ENCODE results near the gene METAP1. TPM values are rescaled to one million over a fixed set of nuclear protein-coding genes. Genes with fewer than 3 reads are reported as not detected.

Gene METAP1
- total and polyA plus RNA-seq, 2 of the 4 experiments (the other 2 are of a cell fraction) = 43.7 to 47.9 TPM

- no peak overlapping the region for H3K18ac ChIP-seq (ENCODE audit: low read depth, low read length)
- POLR2A ChIA-PET (ENCODE audit: unreplicated experiment) = no interaction called here
- H3K56ac ChIP-seq (ENCODE audit: extremely low read depth, insufficient read depth, low read length) = no peak overlapping the region
- ATAC-seq (ENCODE audit: low read depth) (no peak), DNase-seq (no peak)
- dilution Hi-C loops (cut with HindIII; ENCODE audit: low sequenced_read_pairs, unreplicated experiment) = no loop called here
- peaks cover 2% of the 10 kb centered on the region; the same call in 1 of the 2 replicates for H3K9me3 ChIP-seq (ENCODE audit: control insufficient read depth, insufficient read depth, low read length)
- H4K8ac ChIP-seq (ENCODE audit: low read depth in 2 of 2, low read length in 2 of 2) = no peak overlapping the region
- no peak overlapping the region for H3K27ac ChIP-seq (ENCODE audit: insufficient read depth, low read length)
- no peak overlapping the region for H3K4me3 ChIP-seq (ENCODE audit: insufficient read depth, low read depth, low read length)
- no peak overlapping the region for H3K4ac ChIP-seq (ENCODE audit: low read depth, low read length)
- no peak overlapping the region for H2AFZ ChIP-seq (replicated peaks; ENCODE audit: low read length, poor library complexity)
- no peak overlapping the region for H2BK15ac ChIP-seq (ENCODE audit: low read depth, low read length)
- no peak overlapping the region for H3K9ac ChIP-seq (ENCODE audit: low read depth, low read length)
- no peak overlapping the region for H2BK20ac ChIP-seq (ENCODE audit: low read depth, low read length)
- H3K23ac ChIP-seq (ENCODE audit: low read depth, low read length) = no peak overlapping the region
- CTCF ChIA-PET = interaction anchor here (0.7 kb wide), 1 partner anchor 111 kb away, joined by 4 read pairs; no protein-coding TSS in a partner anchor
- H3K4me2 ChIP-seq (ENCODE audit: low read depth, low read length) = no peak overlapping the region
- BruUV-seq (replicated peaks) = no TSS peak
- in situ Hi-C loops (cut with MboI; ENCODE audit: low sequenced_read_pairs) = no loop called here
- peaks cover 1% of the 10 kb centered on the region; the same call in 1 of the 2 replicates for H3K4me1 ChIP-seq (ENCODE audit: control insufficient read depth, insufficient read depth, low read length)
- no peak overlapping the region for H4K91ac ChIP-seq (ENCODE audit: insufficient read depth, low read depth, low read length)
- no peaks in the 10 kb centered on the region for H3K27me3 ChIP-seq (ENCODE audit: control insufficient read depth, insufficient read depth, low read length)
- no peak overlapping the region for H2BK5ac ChIP-seq (ENCODE audit: low read depth, low read length, poor library complexity, severe bottlenecking)
- no peak overlapping the region for H2AK5ac ChIP-seq (ENCODE audit: low read depth, low read length)
- H3K79me1 ChIP-seq (ENCODE audit: low read depth in 1 of 2, low read length in 2 of 2) = peaks cover 17 to 52% of the 10 kb centered on the region in 2 experiments
- TF ChIP-seq NFE2L2 (IDR thresholded peaks at IDR 0.05; ENCODE audit: low read depth, low read length) (no peak), RAD21 (IDR thresholded peaks at IDR 0.05; ENCODE audit: low read length) (no peak), RCOR1 (IDR thresholded peaks at IDR 0.05; ENCODE audit: insufficient replicate concordance, low read length) (no peak), RFX5 (IDR thresholded peaks at IDR 0.05; ENCODE audit: low read depth, low read length) (no peak), MXI1 (IDR thresholded peaks at IDR 0.05; ENCODE audit: borderline replicate concordance, low read depth, low read length) (no peak), FOS (IDR thresholded peaks at IDR 0.05; ENCODE audit: low read depth, low read length) (no peak), CHD1 (IDR thresholded peaks at IDR 0.05; ENCODE audit: low read depth, low read length) (no peak), ELK1 (IDR thresholded peaks at IDR 0.05; ENCODE audit: borderline replicate concordance, low read depth, low read length) (no peak), BHLHE40 (IDR thresholded peaks at IDR 0.05; ENCODE audit: low read depth, low read length) (no peak), SMC3 (IDR thresholded peaks at IDR 0.05; ENCODE audit: low read depth, low read length) (no peak), CEBPB (IDR thresholded peaks at IDR 0.05; ENCODE audit: low read depth, low read length) (no peak), MAZ (IDR thresholded peaks at IDR 0.05; ENCODE audit: borderline replicate concordance, low read depth, low read length) (no peak), POLR2A (IDR thresholded peaks at IDR 0.05; ENCODE audit: low read depth, low read length) (no peak)
- no peak overlapping the region for H3K14ac ChIP-seq (replicated peaks; ENCODE audit: low read depth, low read length)
- intact Hi-C loops (cut with micrococcal nuclease) = no loop called here
- H4K5ac ChIP-seq (ENCODE audit: low read depth, low read length) = no peak overlapping the region
- WGBS, 2 experiments (ENCODE audit: extremely low coverage in 2 of 2, insufficient read length in 1 of 2) = no CpG with 5 or more reads among the region's 4 CpGs
- H3K36me3 ChIP-seq (ENCODE audit: control insufficient read depth, insufficient read depth, low read length) = peaks cover 3% of the 10 kb centered on the region; the same call in 1 of the 2 replicates
- H2BK120ac ChIP-seq (ENCODE audit: low read depth, low read length) = no peak overlapping the region
- H2AK9ac ChIP-seq (replicated peaks; ENCODE audit: low read depth, low read length, poor library complexity) = no peak overlapping the region
- H3K9me1 ChIP-seq (ENCODE audit: insufficient read depth, low read length) = no peaks in the 10 kb centered on the region
- H4K20me1 ChIP-seq (ENCODE audit: insufficient read depth, low read length) = peaks cover 11% of the 10 kb centered on the region; the same call in 1 of the 2 replicates
Measured at GRCh38 chr4:99011910-99012309, 16.4 kb downstream of the METAP1 start.
